MCF 10A (cell line): ENCODE results near the gene AGBL4. TPM values are rescaled to one million over a fixed set of nuclear protein-coding genes. Genes with fewer than 3 reads are reported as not detected.
A peak's percentile ranks its signal among the peaks of the same experiment; 100 is the strongest.
"Not testable (repeated sequence)": the region's sequence is repeated elsewhere in the genome, so short reads cannot be mapped to it uniquely, and the experiment has no call there.

ENCODE experiments used
- BruUV-seq: library from RNA; stranded (reverse); fragments of 400-500 nt; replicated peaks from 2 replicates; lab custom pipeline; 2021; lab: Mats Ljungman, UMichigan
- CTCF ChIA-PET: fragments of 300-600 bp; sonication (Branson Sonifier 250); formaldehyde crosslinking; extraction: SDS; loops from one replicate; lab custom pipeline; 2021; ENCODE audit warnings: antibody characterized with exemption, inconsistent platforms; lab: Yijun Ruan, JAX
- POLR2A ChIA-PET: fragments of 300-600, 350-650 bp; sonication (Branson Sonifier 250); formaldehyde crosslinking; extraction: SDS; loops from one replicate; lab custom pipeline; 2020; ENCODE audit warnings: antibody characterized with exemption, inconsistent platforms; lab: Yijun Ruan, JAX
- DNase-seq: peaks from one replicate; pipeline ENCODE4 v3.0.0-alpha.2; 2018; ENCODE audit not compliant: unreplicated experiment
- H3K27ac Mint-ChIP-seq: one replicate; pipeline ENCODE4 v1.8.0; 2022; ENCODE audit warnings: mild to moderate bottlenecking, low read depth, mixed read lengths; ENCODE audit not compliant: unreplicated experiment
- H3K27me3 Mint-ChIP-seq: one replicate; pipeline ENCODE4 v1.8.0; 2022; ENCODE audit warnings: mixed read lengths; ENCODE audit not compliant: insufficient read depth, unreplicated experiment
- H3K36me3 Mint-ChIP-seq: one replicate; pipeline ENCODE4 v1.8.0; 2022; ENCODE audit warnings: mild to moderate bottlenecking, moderate library complexity, mixed read lengths; ENCODE audit not compliant: insufficient read depth, unreplicated experiment
- H3K4me1 Mint-ChIP-seq: one replicate; pipeline ENCODE4 v1.8.0; 2022; ENCODE audit warnings: mixed read lengths; ENCODE audit not compliant: insufficient read depth, unreplicated experiment
- H3K4me3 Mint-ChIP-seq: one replicate; pipeline ENCODE4 v1.8.0; 2022; ENCODE audit warnings: mild to moderate bottlenecking, moderate library complexity, mixed read lengths; ENCODE audit not compliant: unreplicated experiment
- H3K9me3 Mint-ChIP-seq: one replicate; pipeline ENCODE4 v1.8.0; 2022; ENCODE audit warnings: mixed read lengths; ENCODE audit not compliant: unreplicated experiment
- CTCF ChIP-seq: fragments of 200-600 bp; IDR thresholded peaks from one replicate; pipeline ENCODE4 v1.8.0; 2022; ENCODE audit warnings: antibody characterized with exemption, mild to moderate bottlenecking; ENCODE audit not compliant: unreplicated experiment
- intact Hi-C: fragments of 100-400 bp; cut with micrococcal nuclease; formaldehyde crosslinking; loops from 2 replicates; pipeline ENCODE4 v1.14.1; 2022
- total RNA-seq: library from RNA; stranded (reverse); gene quantifications from 2 replicates; pipeline ENCODE4 v1.2.3, GENCODE V29; 2022

The AGBL4 gene
- total RNA-seq, 1 experiment from 2014 or later, result not detected

DNA sequence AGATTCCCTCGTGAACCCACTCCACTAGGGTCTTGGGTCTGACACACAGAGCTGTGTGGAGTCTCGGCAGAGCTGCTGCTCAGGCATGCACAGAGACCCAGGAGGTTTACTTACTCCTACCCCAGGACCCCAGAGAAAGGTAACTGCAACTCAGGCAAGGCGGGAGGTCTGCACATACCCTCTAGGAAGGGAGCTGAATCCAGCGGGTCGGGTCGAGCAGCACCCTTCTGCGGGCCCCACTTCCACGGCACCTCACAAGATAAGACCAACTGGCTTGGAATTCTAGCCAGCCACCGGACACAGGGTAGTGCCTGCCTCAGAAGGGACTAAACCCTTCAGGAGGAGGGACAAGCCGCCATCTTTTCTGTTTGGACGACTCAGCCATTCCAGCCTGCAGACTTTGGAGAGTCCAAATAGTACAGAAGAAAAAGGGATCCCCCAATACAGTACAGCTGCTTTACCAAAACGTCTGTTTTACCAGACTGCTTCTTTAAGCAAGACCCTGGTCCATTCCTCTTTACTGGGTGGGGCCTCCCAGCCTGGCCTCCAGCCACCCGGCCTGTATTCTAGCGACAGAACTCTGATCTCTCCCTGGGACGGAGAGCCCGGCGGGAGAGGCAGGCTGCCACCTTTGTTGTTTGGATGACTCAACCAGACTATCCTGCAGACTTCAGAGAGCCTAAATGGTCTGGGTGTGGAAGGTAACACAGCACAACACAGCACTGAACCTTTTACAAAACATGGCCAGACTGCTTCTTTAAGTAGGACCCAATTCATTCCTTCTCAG, 692.5 kb downstream of the AGBL4 start:
- intact Hi-C loops, result no loop called here
- ChIA-PET POLR2A (interaction anchor here (0.5 kb wide), 1 partner anchor 166 kb away, joined by 3 read pairs; no protein-coding TSS in a partner anchor), CTCF (interaction anchor here (0.6 kb wide), 1 partner anchor 169 kb away, joined by 3 read pairs; no protein-coding TSS in a partner anchor)
- Mint-ChIP-seq H3K27ac (no peak overlapping the region), H3K36me3 (no peaks in the 10 kb centered on the region), H3K4me3 (no peak overlapping the region), H3K9me3 (no peaks in the 10 kb centered on the region), H3K27me3 (no peaks in the 10 kb centered on the region), H3K4me1 (peaks cover 6% of the 10 kb centered on the region)
- DNase-seq, result no peak
- TF ChIP-seq CTCF, result no peak
- BruUV-seq, result no TSS peak

GRCh38 chr1:49323925-49324540, 699.7 kb downstream of the AGBL4 start:
- Mint-ChIP-seq H3K4me3 (no peak overlapping the region), H3K27me3 (no peaks in the 10 kb centered on the region), H3K4me1 (peaks cover 7% of the 10 kb centered on the region), H3K27ac (no peak overlapping the region), H3K9me3 (no peaks in the 10 kb centered on the region), H3K36me3 (no peaks in the 10 kb centered on the region)
- no peak for DNase-seq
- ChIA-PET POLR2A (interaction anchor here (0.7 kb wide), 1 partner anchor 398 kb away, joined by 3 read pairs; no protein-coding TSS in a partner anchor), CTCF (no interaction called here)
- intact Hi-C loops, result no loop called here
- no TSS peak for BruUV-seq
- TF ChIP-seq CTCF, result no peak

DNA sequence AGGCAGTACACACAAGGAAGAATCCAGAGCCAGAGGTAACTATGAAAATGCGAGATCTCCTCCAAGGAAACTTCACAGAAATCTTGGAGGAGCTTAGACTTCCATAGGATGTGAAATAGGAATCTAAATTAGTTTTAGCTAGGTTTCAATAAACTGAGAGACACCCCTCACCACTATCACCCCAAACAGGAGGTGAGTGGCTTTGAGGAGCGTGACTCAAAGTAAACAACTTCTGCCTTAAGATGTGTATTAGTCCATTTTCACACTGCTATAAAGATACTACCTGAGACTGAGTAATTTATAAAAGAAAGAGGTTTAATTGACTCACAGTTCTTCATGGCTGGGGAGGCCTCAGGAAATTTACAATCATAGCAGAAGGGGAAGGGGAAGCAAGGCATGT, 703.3 kb downstream of the AGBL4 start:
- DNase-seq, H3K4me3 Mint-ChIP-seq, POLR2A ChIA-PET, BruUV-seq, H3K36me3 Mint-ChIP-seq, intact Hi-C loops, H3K27me3 Mint-ChIP-seq, H3K4me1 Mint-ChIP-seq, H3K9me3 Mint-ChIP-seq: not testable (repeated sequence)
- CTCF ChIA-PET, result interaction anchor here (0.6 kb wide), 1 partner anchor 16 kb away, joined by 3 read pairs; no protein-coding TSS in a partner anchor
- peak overlapping the region; percentile 2 for H3K27ac Mint-ChIP-seq

DNA sequence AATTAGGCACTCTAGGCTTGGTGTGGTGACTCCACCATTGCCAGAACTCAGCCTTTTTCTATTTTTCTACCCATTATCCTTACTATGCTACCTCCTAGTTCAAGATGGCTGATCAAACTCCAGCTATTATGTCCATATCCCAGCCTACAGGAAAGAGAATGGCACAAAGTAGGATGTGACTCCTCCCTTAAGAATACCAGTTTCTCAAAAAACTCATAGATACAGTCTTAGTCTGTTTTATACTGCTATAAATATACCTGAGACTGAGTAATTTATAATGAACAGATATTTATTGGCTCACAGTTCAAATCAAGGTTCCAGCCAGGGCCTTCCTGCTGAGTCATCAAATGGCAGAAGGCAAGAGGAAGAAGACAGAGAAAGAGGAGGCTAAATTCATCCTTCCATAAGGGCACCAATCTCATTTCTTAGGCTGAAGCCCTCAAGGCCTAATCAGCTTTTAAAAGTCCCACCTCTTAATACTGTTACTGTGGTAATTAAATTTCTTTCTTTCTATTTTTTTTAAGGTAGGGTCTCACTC, 704.3 kb downstream of the AGBL4 start:
- Mint-ChIP-seq H3K27ac (no peak overlapping the region), H3K4me3 (no peak overlapping the region), H3K9me3 (peaks cover 6% of the 10 kb centered on the region), H3K36me3 (no peaks in the 10 kb centered on the region), H3K4me1 (peaks cover 7% of the 10 kb centered on the region), H3K27me3 (no peaks in the 10 kb centered on the region)
- no TSS peak for BruUV-seq
- ChIA-PET CTCF (interaction anchor here (0.5 kb wide), 1 partner anchor 124 kb away, joined by 3 read pairs; no protein-coding TSS in a partner anchor), POLR2A (no interaction called here)
- intact Hi-C loops, result no loop called here
- TF ChIP-seq CTCF, result no peak
- DNase-seq, result no peak
